ENCODE results near the gene SLC7A9. TPM values are rescaled to one million over a fixed set of nuclear protein-coding genes. Genes with fewer than 3 reads are reported as not detected.
"Not testable (repeated sequence)": the region's sequence is repeated elsewhere in the genome, so short reads cannot be mapped to it uniquely, and the experiment has no call there.

Gene SLC7A9
- total and polyA plus RNA-seq, 10 of the 15 experiments (the other 5 are each of a cell fraction or from before 2014, with no cell fraction given), result 0.13 to 0.17 TPM; not detected in 8

DNA sequence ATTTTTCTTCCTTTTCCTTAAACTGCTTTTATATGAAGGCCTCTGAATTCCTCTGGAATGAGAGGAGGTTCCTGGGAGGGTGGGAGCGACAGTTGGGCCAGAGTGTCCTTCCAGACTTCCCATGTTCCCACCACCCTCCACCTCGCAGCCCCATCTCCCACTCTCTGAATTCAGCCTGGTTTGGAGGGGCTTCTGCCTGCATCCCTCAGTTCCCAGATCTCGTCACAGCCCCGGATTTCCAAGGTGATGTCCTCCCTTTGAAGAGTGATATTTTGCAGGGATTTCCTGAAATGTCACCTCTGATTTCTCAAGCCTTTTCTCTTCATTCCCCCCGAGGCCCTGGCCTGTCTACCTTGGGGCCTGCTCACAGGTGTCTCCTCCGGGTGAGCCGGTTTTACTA, 16.7 kb upstream of the SLC7A9 start:
- BruUV-seq (replicated peaks), result no TSS peak
- in situ Hi-C loops (cut with MboI) (no loop called here), intact Hi-C loops (cut with micrococcal nuclease; ENCODE audit: unreplicated experiment) (no loop called here)
- SMC1A ChIA-PET (ENCODE audit: uncharacterized antibody, unreplicated experiment), result no interaction called here
- FAIRE-seq (no peak), ATAC-seq (no peak), DNase-seq (ENCODE audit: low read depth, low spot score) (no peak)
- H3K36me3 ChIP-seq (ENCODE audit: control insufficient read depth in 2 of 2, insufficient read depth in 2 of 2, low read length in 1 of 2), result peaks cover 0 to 4% of the 10 kb centered on the region in 2 experiments; a peak in 1 of 4 replicates
- CTCF ChIA-PET, result no interaction called here
- no peaks in the 10 kb centered on the region; the same call in 2 of the 3 replicates for H3K9me3 ChIP-seq (replicated peaks; ENCODE audit: control insufficient read depth, insufficient read depth, low read length)
- H3K79me2 ChIP-seq (ENCODE audit: control insufficient read depth, insufficient read depth, low read length), result no peaks in the 10 kb centered on the region
- POLR2A ChIA-PET, result no interaction called here
- 67% methylated on average over 7 of the region's 7 CpGs for WGBS (ENCODE audit: insufficient coverage, insufficient replicate concordance, low lambda C conversion rate, missing lambda C conversion rate)
- TF ChIP-seq CBX3 (IDR thresholded peaks at IDR 0.05; ENCODE audit: borderline replicate concordance, low read depth), result no peak
- TF ChIP-seq, protein P1, sequence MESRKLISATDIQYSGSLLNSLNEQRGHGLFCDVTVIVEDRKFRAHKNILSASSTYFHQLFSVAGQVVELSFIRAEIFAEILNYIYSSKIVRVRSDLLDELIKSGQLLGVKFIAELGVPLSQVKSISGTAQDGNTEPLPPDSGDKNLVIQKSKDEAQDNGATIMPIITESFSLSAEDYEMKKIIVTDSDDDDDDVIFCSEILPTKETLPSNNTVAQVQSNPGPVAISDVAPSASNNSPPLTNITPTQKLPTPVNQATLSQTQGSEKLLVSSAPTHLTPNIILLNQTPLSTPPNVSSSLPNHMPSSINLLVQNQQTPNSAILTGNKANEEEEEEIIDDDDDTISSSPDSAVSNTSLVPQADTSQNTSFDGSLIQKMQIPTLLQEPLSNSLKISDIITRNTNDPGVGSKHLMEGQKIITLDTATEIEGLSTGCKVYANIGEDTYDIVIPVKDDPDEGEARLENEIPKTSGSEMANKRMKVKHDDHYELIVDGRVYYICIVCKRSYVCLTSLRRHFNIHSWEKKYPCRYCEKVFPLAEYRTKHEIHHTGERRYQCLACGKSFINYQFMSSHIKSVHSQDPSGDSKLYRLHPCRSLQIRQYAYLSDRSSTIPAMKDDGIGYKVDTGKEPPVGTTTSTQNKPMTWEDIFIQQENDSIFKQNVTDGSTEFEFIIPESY (IDR thresholded peaks at IDR 0.05), result no peak
- no peak for TF ChIP-seq CBX5 (IDR thresholded peaks at IDR 0.05; ENCODE audit: low read depth)
- TF ChIP-seq ZNF622 (IDR thresholded peaks at IDR 0.05), result no peak
- TF ChIP-seq, protein P2, sequence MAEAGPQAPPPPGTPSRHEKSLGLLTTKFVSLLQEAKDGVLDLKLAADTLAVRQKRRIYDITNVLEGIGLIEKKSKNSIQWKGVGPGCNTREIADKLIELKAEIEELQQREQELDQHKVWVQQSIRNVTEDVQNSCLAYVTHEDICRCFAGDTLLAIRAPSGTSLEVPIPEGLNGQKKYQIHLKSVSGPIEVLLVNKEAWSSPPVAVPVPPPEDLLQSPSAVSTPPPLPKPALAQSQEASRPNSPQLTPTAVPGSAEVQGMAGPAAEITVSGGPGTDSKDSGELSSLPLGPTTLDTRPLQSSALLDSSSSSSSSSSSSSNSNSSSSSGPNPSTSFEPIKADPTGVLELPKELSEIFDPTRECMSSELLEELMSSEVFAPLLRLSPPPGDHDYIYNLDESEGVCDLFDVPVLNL (IDR thresholded peaks at IDR 0.05; ENCODE audit: low read depth, low read length), result no peak
- no peak for TF ChIP-seq BHLHE40 (IDR thresholded peaks at IDR 0.05; ENCODE audit: borderline replicate concordance in 1 of 2, low read depth in 2 of 2, low read length in 1 of 2)
- H3K4me3 ChIP-seq, result no peak overlapping the region
- H3K4me2 ChIP-seq (ENCODE audit: control insufficient read depth, insufficient read depth), result no peak overlapping the region
- no peak overlapping the region for H2AFZ ChIP-seq (ENCODE audit: control insufficient read depth, low read depth, low read length)
- H4K20me1 ChIP-seq (ENCODE audit: control insufficient read depth, insufficient read depth), result no peaks in the 10 kb centered on the region
- H3K4me1 ChIP-seq (ENCODE audit: control insufficient read depth, insufficient read depth, low read length), result no peaks in the 10 kb centered on the region
- no peaks in the 10 kb centered on the region for H3K27me3 ChIP-seq (replicated peaks in 1 of 2; ENCODE audit: control insufficient read depth in 2 of 2, insufficient read depth in 2 of 2, low read length in 1 of 2)
- H3K9ac ChIP-seq (ENCODE audit: control insufficient read depth, insufficient read depth, low read length), result no peak overlapping the region
- RAD21 ChIA-PET (ENCODE audit: unreplicated experiment), result no interaction called here
- H3K27ac ChIP-seq (ENCODE audit: control insufficient read depth, insufficient read depth), result no peak overlapping the region

- FAIRE-seq; ATAC-seq; POLR2A ChIA-PET; H3K9me3 ChIP-seq (replicated peaks; ENCODE audit: control insufficient read depth, insufficient read depth, low read length); H3K4me1 ChIP-seq (ENCODE audit: control insufficient read depth, insufficient read depth, low read length); in situ Hi-C loops (cut with MboI); H3K36me3 ChIP-seq (ENCODE audit: control insufficient read depth in 2 of 2, insufficient read depth in 2 of 2, low read length in 1 of 2); H2AFZ ChIP-seq (ENCODE audit: control insufficient read depth, low read depth, low read length); H3K4me2 ChIP-seq (ENCODE audit: control insufficient read depth, insufficient read depth); H3K27ac ChIP-seq (ENCODE audit: control insufficient read depth, insufficient read depth); DNase-seq (ENCODE audit: low read depth, low spot score); intact Hi-C loops (cut with micrococcal nuclease; ENCODE audit: unreplicated experiment); BruUV-seq (replicated peaks); H3K4me3 ChIP-seq; H3K9ac ChIP-seq (ENCODE audit: control insufficient read depth, insufficient read depth, low read length); RAD21 ChIA-PET (ENCODE audit: unreplicated experiment); H3K27me3 ChIP-seq (replicated peaks in 1 of 2; ENCODE audit: control insufficient read depth in 2 of 2, insufficient read depth in 2 of 2, low read length in 1 of 2); H4K20me1 ChIP-seq (ENCODE audit: control insufficient read depth, insufficient read depth); H3K79me2 ChIP-seq (ENCODE audit: control insufficient read depth, insufficient read depth, low read length): not testable (repeated sequence)
- ChIA-PET CTCF (interaction anchor here (1.5 kb wide), 1 partner anchor 286 kb away, joined by 5 read pairs; no protein-coding TSS in a partner anchor), SMC1A (ENCODE audit: uncharacterized antibody, unreplicated experiment) (interaction anchor here (1.0 kb wide), 1 partner anchor 65 kb away, joined by 3 read pairs; no protein-coding TSS in a partner anchor)
- WGBS (ENCODE audit: insufficient coverage, insufficient replicate concordance, low lambda C conversion rate, missing lambda C conversion rate), result 72% methylated on average over 5 of the region's 5 CpGs
Observed at GRCh38 chr19:32885255-32885654, 15.7 kb upstream of the SLC7A9 start.
